HepG2 (cell line): ENCODE measurements around the gene P2RX5. TPM values are rescaled to one million over a fixed set of nuclear protein-coding genes. Genes with fewer than 3 reads are reported as not detected.

Source experiments
- ATF5 ChIP-seq: sonication (generic); formaldehyde crosslinking; IDR thresholded peaks from 2 replicates; pipeline ENCODE4 v1.4.0; 2020; ENCODE audit warnings: mild to moderate bottlenecking, low read depth, missing genetic modification reagents
- E2F1 ChIP-seq: sonication (generic); formaldehyde crosslinking; IDR thresholded peaks from 2 replicates; pipeline ENCODE4 v1.5.0; 2020; ENCODE audit warnings: missing genetic modification reagents
- GLI4 ChIP-seq: sonication (generic); formaldehyde crosslinking; IDR thresholded peaks from 2 replicates; pipeline ENCODE4 v1.5.1; 2020; ENCODE audit warnings: missing genetic modification reagents, mild to moderate bottlenecking, moderate library complexity, borderline replicate concordance
- HINFP ChIP-seq: sonication (generic); formaldehyde crosslinking; IDR thresholded peaks from 2 replicates; pipeline ENCODE4 v1.4.0; 2020; ENCODE audit warnings: low read depth, mild to moderate bottlenecking, missing genetic modification reagents
- KLF16 ChIP-seq, 2 experiments: sonication (generic) in 1 of 2; formaldehyde crosslinking in 1 of 2; IDR thresholded peaks; 2 replicates each; pipeline versions ENCODE4 v1.6.1 to v1.8.0; 2016 to 2023; ENCODE audit warnings: missing genetic modification reagents in 2 of 2, missing compliant biosample characterization in 1 of 2
- NCOA2 ChIP-seq: sonication (generic); formaldehyde crosslinking; IDR thresholded peaks from 2 replicates; pipeline ENCODE4 v1.8.0; 2022; ENCODE audit warnings: inconsistent platforms
- PBX2 ChIP-seq: IDR thresholded peaks from 2 replicates; pipeline ENCODE4 v1.6.1; 2016; ENCODE audit warnings: control low read depth
- PHF20 ChIP-seq: sonication (generic); formaldehyde crosslinking; IDR thresholded peaks from 2 replicates; pipeline ENCODE4 v1.5.0; 2020; ENCODE audit warnings: mild to moderate bottlenecking, missing genetic modification reagents
- PTBP1 ChIP-seq: fragments of 200-400 bp; formaldehyde crosslinking; IDR thresholded peaks from 2 replicates; pipeline ENCODE4 v1.6.1; 2018; ENCODE audit warnings: low read length, low read depth; ENCODE audit not compliant: poor library complexity, severe bottlenecking
- RAD51 ChIP-seq: fragments of 450-650 bp; IDR thresholded peaks from 2 replicates; pipeline ENCODE4 v1.6.1; 2016; ENCODE audit warnings: borderline replicate concordance
- RCOR2 ChIP-seq: IDR thresholded peaks from 2 replicates; pipeline ENCODE4 v1.6.1; 2016; ENCODE audit warnings: missing biosample characterization, missing genetic modification reagents
- RFX1 ChIP-seq: fragments of 450-650 bp; IDR thresholded peaks from 2 replicates; pipeline ENCODE4 v1.6.1; 2017
- SATB2 ChIP-seq: sonication (generic); formaldehyde crosslinking; IDR thresholded peaks from 2 replicates; pipeline ENCODE4 v1.5.0; 2020; ENCODE audit warnings: missing genetic modification reagents
- SSRP1 ChIP-seq: IDR thresholded peaks from 2 replicates; pipeline ENCODE4 v1.6.1; 2016; ENCODE audit warnings: control low read depth
- THAP9 ChIP-seq: sonication (generic); formaldehyde crosslinking; IDR thresholded peaks from 2 replicates; pipeline ENCODE4; 2020; ENCODE audit warnings: missing genetic modification reagents, mild to moderate bottlenecking, borderline replicate concordance
- XRCC5 ChIP-seq: fragments of 200-400 bp; formaldehyde crosslinking; optimal IDR thresholded peaks from 2 replicates; pipeline ENCODE3; 2017; ENCODE audit warnings: mild to moderate bottlenecking, low read length
- YY1 ChIP-seq: IDR thresholded peaks from 2 replicates; pipeline ENCODE4 v1.6.1; 2011; ENCODE audit warnings: low read length, low read depth, moderate library complexity, mild to moderate bottlenecking; ENCODE audit not compliant: insufficient read depth, insufficient replicate concordance
- ZKSCAN1 ChIP-seq: fragments of 150-350 bp; IDR thresholded peaks from 2 replicates; pipeline ENCODE4 v1.6.1; 2014; ENCODE audit warnings: low read length
- ZNF136 ChIP-seq: sonication (generic); formaldehyde crosslinking; IDR thresholded peaks from 2 replicates; pipeline ENCODE4 v1.8.1; 2022; ENCODE audit warnings: low read depth, mild to moderate bottlenecking, moderate library complexity, missing genetic modification reagents
- ZNF446 ChIP-seq: sonication (generic); formaldehyde crosslinking; IDR thresholded peaks from 2 replicates; pipeline ENCODE4 v1.5.0; 2020; ENCODE audit warnings: mild to moderate bottlenecking, missing genetic modification reagents
- ZNF570 ChIP-seq: sonication (generic); formaldehyde crosslinking; IDR thresholded peaks from 2 replicates; pipeline ENCODE4 v1.4.0; 2020; ENCODE audit warnings: mild to moderate bottlenecking, missing genetic modification reagents, borderline replicate concordance
- ZNF670 ChIP-seq: sonication (generic); formaldehyde crosslinking; IDR thresholded peaks from 2 replicates; pipeline ENCODE4 v1.8.0; 2022; ENCODE audit warnings: mild to moderate bottlenecking, missing genetic modification reagents, borderline replicate concordance
- ZNF75D ChIP-seq: sonication (generic); formaldehyde crosslinking; IDR thresholded peaks from 2 replicates; pipeline ENCODE4 v1.8.1; 2023; ENCODE audit warnings: missing genetic modification reagents, mild to moderate bottlenecking, borderline replicate concordance
- polyA plus RNA-seq, 8 experiments: library from polyadenylated mRNA; depleted of rRNA in 3 of 8; stranded (reverse) in 7 of 8; unstranded in 1 of 8; fragments of >200 nt; fragmentation: Illumina TruSeq in 4 of 8; extraction: Trizol in 4 of 8; gene quantifications; 2 replicates each; pipeline versions ENCODE4 v1.2.1 to v1.2.3, GENCODE V29; 2011 to 2016; ENCODE audit warnings: low read depth in 4 of 8, missing spikeins in 1 of 8, mixed read lengths in 1 of 8; ENCODE audit not compliant: insufficient read depth in 1 of 8
- total RNA-seq, 5 experiments: library from RNA; depleted of rRNA; stranded (reverse); fragments of >200 nt; fragmentation: Illumina TruSeq; extraction: Trizol; gene quantifications; 2 replicates each; pipeline ENCODE4 v1.2.3, GENCODE V29; 2016; ENCODE audit warnings: low read depth in 1 of 5

The P2RX5 gene
- total and polyA plus RNA-seq, 2 of the 13 experiments (the other 11 are each of a cell fraction or from before 2014, with no cell fraction given): 0.95 to 1.7 TPM

GRCh38 chr17:3668279-3669084 lies 27.5 kb downstream of the P2RX5 start, which contains the start of the genes EMC6 and TAX1BP3 (continued):
- peak; percentile 69; the same call in 1 of the 2 replicates for TF ChIP-seq THAP9 (CRISPR knock-in tag)
- no peak for TF ChIP-seq ZNF570 (CRISPR knock-in tag)
- TF ChIP-seq ZNF446 (CRISPR knock-in tag): no peak
- TF ChIP-seq XRCC5: no peak
- no peak for TF ChIP-seq PTBP1
- TF ChIP-seq RFX1: no peak
- peak; percentile 97 for TF ChIP-seq YY1
- TF ChIP-seq GLI4 (CRISPR knock-in tag): no peak; the same call in 1 of the 2 replicates
- TF ChIP-seq KLF16 (CRISPR knock-in tag; IDR thresholded peaks at IDR 0.05): no peak; a peak in 1 of 4 replicates
- TF ChIP-seq RAD51: no peak
- TF ChIP-seq E2F1 (CRISPR knock-in tag): peak; percentile 88
- TF ChIP-seq RCOR2 (CRISPR knock-in tag): no peak
- TF ChIP-seq ZNF670 (CRISPR knock-in tag): no peak
- TF ChIP-seq ZKSCAN1: no peak; the same call in 1 of the 2 replicates
- TF ChIP-seq SATB2 (CRISPR knock-in tag): 0 out of 2 replicates have a peak, but pooled peaks have one; percentile 69
- TF ChIP-seq PHF20: peak; percentile 61; the same call in 1 of the 2 replicates
- no peak for TF ChIP-seq ZNF136 (CRISPR knock-in tag)
- no peak for TF ChIP-seq ATF5 (CRISPR knock-in tag)
- TF ChIP-seq HINFP (CRISPR knock-in tag): no peak; the same call in 1 of the 2 replicates
- no peak for TF ChIP-seq ZNF75D (CRISPR knock-in tag)
- TF ChIP-seq NCOA2 (CRISPR knock-in tag): no peak
- TF ChIP-seq SSRP1 (CRISPR knock-in tag): no peak
- no peak for TF ChIP-seq PBX2 (CRISPR knock-in tag)
